Hindlimb muscle (tissue), 1 donor: ENCODE measurements around the gene INSR. TPM values are rescaled to one million over a fixed set of nuclear protein-coding genes. Genes with fewer than 3 reads are reported as not detected.

Source experiments
- DNase-seq: peaks from one replicate; pipeline ENCODE4 v3.0.0-alpha.2; 2013
- polyA plus RNA-seq: library from polyadenylated mRNA; unstranded; fragments of 120-200 nt; gene quantifications from one replicate; pipeline ENCODE4 v1.2.1, GENCODE V29; 2013; ENCODE audit not compliant: insufficient read length

The INSR gene
- polyA plus RNA-seq, 1 donor, result 19.0 TPM

DNA sequence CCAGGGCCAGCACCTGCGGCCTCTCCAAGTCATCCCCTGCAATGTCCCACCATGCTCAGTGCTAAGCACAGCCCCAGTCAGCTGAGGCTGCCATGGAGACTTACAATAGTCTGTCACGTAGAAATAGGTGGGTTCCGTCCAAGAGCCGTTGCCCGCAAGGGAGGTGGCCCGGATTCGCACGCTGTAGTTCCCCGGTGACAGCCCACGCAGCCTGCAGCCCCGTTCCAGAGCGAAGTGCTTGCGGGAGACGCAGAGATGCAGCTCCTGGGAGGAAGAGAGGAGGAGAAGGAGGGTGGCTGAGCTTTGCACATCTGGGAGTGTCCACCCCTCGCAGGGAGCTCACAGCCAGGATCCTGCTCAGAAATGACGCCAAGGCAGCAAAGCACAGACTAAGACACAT lies 162.2 kb downstream of the INSR start:
- DNase-seq, result no peak

DNA sequence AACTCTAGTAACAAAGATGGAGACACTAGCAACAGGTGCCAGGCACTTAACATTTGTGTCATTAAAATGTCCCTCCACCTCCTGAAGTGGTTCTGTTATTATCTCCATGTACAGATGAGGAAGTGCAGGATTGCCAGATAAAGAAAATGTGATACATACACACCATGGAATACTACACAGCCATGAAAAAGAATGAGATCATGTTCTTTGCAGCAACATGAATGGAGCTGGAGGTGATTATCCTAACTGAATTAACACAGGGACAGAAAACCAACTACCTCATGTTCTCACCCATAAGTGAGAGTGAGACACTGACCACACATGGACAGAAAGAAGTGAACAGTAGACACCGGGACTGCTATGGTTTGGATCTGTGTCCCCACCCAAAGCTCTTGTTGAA lies 164.2 kb downstream of the INSR start:
- DNase-seq, result no peak

DNA sequence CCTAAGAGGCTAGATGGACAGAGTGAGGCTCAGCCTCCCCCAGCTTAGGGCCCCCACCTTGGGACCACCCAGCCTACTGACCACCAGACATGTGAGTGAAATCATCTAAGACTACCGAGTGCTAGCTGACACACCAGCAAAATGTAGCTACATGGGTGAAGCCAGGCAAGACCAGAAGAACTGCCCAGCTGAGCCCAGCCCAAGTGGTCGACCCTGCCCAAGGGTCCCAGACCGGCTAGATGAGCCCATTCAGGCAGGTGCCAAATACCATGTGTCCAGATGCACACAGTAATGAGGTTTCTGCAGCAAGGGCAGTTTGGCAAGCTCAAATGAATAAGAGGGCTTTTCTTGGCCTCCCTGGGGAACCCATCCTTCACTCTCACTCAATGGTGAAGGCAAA lies 168.1 kb downstream of the INSR start:
- DNase-seq, result no peak

DNA sequence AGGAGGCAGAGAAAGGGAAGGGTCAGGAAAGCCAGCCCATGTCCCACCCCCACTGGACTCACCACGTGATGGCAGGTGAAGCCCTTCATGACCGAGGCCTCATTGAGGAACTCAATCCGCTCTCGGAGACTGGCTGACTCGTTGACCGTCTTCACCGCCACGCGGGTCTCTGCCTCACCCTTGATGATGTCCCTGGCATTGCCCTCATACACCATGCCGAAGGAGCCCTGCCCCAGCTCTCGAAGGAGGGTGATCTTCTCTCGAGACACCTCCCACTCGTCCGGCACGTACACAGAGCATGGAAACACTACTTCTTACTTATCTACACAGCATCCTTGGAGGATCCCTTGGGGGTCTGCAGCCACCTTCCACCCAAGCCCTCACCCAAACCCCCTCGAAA lies 169.0 kb downstream of the INSR start:
- no peak for DNase-seq

DNA sequence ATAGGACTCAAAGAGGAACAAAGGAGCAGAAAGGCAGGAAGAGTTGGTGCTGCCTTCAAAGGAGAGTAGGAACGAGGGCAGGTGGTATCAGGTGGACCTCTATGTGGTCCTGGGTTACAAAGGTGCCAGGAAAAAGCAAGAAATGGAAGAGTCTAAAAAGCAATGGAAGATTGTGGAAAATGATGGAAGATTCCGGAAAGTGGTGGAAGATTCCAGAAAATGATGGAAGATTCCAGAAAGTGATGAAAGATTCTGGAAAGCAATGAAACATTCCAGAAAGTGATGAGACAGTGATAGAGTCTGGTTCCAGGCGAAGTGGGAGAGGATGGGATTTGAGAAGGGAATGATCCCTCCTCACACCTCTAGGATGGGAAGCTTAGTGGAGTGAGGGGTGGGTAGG lies 169.4 kb downstream of the INSR start:
- DNase-seq, result no peak

DNA sequence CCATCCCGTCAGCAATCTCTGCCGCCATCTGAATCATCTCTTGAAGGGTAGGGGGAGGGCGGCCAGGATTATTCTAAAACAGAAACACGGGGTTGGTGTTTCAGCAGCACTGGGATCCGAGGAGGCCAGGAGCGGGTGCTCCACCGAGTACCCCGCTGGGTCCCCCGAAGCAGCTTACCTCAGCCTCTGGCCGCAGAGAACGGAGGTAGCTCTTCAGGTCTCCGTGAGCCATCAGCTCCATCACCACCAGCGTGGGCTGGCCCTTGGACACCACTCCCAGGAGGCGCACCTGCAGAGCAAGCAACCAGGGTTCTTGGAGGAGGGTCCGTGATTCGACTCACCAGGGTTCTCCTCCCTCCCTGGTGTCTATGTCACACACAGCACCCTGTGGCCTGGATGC lies 171.5 kb downstream of the INSR start:
- no peak for DNase-seq

DNA sequence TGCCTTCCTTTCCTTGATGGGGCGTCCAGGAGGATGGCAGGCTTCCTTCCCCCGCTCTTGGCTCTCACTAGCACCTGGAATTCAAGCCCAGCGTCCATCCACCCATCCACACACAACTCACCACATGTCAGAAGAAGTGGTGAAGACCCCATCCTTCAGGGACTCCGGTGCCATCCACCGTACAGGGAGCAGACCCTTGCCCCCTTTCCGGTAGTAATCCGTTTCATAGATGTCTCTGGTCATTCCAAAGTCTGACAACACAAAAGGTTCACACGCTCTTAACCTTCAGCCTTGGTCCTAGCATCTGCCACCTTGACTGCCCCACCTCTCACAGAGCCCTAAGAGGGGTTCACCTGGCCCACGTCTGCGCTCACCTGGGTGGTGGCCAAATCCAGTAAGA lies 173.7 kb downstream of the INSR start:
- no peak for DNase-seq

DNA sequence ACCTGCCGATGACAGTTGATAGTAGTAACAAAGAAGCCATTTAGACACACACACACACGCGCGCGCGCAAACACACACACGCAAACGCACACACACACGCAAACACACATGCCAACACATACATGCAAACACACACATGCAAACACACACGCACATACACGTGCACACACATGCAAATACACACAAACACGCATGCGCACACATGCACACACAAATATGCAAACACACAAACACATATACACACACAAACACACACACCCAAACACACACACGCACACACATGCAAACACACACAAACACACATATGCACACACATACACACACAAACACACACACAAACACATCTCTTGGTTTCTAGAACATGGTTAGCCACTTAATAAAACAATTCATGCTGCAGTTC lies 174.6 kb downstream of the INSR start:
- DNase-seq, result no peak

DNA sequence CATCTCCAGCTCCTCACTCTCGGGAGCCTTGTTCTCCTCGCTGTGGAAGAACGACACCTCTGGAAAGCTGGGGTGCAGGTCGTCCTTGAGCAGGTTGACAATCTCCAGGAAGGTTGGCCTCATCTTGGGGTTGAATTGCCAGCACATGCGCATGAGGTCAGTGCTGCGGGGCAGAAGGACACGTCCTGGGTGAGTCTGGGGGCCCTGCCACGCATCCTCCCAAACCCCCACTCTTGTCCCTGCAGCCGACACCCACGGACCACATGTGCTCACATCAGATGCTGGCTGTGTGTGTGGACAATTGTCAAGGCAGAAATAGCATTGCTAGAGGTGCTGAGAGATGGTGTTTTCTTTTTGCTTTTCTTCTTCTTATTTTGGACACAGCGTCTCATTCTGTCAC lies 177.0 kb downstream of the INSR start:
- no peak for DNase-seq

DNA sequence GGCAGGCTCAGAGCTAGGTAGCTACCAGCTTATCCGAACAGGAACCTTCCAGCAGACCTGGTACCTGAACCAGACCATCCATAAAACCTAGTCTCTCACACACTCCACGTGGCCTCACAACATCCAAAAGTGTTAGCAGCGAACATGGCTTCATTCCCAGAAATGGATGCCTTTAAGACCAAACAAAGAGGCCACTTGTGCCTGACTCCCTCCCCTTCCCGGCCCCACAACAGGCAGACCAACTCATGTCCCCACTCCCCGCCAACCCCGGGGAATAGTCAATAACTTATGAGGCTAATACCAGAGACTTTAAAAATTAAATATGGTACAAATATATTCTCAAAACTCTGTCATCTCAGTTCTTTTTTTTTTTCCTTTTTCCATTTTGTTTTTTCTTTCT lies 178.5 kb downstream of the INSR start:
- DNase-seq, result no peak

DNA sequence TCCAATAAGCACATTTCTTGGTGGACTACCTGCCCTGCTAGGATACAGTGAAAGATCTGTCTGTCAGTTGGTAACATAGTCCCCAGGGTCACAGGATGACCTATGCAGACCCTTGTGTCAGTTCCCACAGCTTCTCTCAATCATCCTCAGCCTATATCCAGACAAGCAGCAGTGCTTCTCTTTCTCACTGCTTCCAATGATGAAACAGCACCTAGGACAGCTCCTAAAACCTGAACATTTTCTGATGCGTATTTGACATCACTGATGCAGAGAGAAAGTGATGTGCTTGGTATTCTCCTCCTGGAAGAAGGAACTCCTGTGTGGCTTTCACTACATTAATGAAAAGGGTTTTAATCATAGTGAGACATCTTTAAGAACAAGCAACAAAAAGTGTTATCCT lies 181.0 kb downstream of the INSR start:
- DNase-seq, result no peak

DNA sequence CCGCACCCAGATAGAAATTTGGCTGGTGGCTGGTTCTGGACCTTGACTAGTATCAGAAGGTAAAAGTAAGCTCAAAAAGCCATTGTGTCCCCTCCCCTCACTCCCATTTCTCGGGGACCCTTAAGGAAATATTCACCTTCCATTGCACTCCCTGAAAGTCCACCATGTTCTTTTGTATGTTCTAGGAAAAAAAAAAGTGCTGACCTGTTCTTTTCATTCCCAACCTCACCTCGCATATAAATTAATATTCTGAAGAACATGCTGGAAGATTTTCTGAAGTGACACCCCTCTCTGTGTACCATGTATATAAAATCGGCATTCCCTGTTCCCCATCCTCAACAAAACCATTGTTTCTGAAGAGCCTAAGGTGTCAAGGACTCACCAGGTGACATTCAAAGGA lies 181.5 kb downstream of the INSR start:
- DNase-seq, result no peak

DNA sequence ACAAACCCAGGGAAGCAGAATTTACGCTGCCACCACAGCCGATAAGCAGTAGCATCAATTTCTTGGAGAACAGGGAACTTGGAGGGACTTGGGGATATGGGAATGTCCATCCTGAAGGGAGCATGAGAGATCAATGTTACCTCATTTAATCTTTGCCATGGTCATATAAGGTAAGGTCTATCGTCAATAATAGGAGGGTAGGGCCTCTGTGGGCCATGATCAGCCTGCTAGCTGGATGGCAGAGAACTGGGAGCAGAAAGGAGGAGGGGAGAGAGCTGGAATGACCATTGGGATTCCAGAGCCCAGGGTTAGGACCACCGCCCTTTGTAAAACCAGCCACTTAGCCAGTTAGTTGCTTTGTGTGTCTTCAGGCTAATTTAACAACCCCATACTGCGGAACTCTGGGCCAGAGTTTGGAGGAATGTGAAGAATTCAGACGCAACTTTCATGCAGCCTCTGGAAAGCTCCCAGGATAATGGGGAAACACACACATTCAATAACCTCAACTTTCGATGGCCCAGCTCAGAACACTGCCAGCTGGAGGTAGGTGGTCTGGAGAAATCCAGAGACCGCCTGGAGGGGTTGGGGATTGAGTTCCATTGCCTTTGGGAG lies 184.4 kb downstream of the INSR start:
- no peak for DNase-seq

DNA sequence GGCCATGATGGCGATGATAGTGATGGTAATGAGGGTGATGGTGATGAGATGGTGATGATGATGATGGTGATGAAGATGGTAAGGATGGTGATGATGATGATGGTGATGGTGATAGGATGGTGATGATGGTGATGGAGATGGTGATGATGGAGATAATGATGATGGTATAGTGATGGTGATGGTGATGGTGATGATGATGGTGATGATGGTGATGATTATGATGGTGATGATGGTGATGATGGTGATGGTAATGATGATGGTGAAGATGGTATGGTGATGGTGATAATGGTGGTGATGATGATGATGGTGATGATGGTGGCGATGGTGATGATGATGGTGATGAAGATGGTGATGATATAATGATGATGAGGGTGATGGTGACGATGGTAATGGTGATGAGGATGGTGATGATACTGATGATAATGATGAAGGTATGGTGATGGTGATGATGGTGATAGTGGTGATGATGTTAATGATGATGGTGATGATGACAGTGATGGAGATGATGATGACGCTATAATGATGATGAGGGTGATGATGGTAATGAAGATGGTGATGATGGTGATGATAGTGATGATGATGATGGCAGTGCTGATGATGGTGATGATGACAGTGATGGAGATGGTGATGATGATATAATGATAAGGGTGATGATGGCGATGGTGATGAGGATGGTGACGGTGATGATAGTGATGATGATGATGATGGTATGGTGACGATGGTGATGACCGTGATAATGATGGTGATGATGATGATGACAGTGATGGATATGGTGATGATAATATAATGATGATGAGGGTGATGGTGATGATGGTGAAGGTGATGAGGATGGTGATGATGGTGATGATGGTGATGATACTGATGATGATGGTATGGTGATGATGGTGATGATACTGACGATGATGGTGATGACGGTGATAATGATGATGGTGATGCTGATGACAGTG lies 187.2 kb downstream of the INSR start:
- no peak for DNase-seq

DNA sequence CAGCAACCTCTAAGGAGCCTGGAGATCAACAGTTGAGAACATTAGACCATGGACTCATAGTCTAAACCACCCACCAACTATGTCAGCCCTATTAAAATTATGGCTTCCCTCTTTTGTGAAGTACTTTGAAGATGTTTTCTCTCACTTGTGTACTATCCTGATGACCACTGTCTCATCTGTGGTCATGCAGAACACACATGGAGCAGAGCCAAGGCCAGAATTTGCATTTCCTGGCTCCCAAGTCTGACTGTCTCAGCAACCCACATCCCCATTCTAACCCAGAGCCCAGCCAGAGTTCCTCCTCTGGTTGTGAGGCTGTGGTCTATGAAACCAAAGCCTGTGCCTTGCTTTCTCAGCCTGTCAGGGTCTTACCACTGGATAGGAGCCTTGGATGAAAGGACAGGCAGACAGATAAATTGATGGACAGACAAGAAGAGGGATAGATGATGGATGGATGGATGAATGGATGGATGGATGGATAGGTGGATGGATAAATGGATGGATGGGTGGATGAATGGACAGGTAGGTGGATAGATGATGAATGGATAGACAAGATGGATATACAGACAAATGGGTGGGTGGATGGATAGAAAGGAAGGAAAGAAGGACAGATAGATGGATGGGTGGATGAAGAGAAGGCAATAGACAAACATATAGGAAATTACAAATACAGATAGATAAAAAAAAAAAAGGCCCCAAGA lies 189.3 kb downstream of the INSR start:
- no peak for DNase-seq

DNA sequence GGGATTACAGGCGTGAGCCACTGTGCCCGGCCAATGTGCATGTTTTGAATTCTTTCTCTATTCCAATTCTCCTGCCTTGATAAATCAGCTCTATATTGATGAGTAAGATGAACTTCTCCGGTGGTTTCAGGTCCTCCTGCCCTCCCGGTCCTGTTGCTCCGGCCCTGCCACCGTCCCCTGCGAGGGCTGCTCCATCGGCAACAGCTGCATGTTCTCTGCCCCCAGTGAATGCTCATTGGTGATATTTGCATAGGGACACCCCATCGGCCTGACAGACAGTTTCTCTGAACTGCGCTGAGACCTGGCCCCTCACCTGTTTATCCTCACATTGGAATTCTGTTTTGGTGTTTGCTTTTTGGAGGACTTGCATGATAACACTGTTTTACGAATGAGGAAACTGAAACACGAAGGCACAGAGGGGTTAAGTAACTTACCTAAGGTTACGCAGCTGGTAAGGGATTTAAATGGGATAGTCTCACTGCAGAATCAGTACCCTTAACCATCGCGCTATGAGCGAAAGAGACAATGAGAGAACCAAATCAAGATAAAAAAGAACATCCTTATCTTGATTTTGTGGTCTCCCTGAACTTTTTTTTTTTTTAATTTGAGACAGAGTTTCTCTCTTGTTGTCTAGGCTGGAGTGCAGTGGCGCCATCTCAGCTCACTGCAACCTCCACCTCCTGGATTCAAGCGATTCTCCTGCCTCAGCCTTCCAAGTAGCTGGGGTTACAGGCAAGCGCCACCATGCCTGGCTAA lies 192.5 kb downstream of the INSR start:
- no peak for DNase-seq

DNA sequence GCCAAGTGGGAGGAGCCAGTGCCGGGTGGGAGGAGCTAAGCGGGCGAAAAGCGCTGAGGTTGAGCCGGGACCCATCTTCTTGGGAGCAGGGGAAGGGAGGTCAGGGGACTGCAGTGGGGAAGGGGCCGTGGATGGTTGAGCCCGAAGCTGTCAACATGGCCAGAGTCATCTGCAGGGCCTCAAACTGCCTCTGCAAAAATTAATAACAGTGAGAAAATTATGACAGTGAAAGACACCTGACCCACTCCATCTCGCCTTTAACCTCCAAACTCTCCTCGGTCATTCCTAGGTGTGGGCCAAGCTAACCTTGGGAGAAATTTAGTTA lies 194.7 kb downstream of the INSR start:
- no peak for DNase-seq

DNA sequence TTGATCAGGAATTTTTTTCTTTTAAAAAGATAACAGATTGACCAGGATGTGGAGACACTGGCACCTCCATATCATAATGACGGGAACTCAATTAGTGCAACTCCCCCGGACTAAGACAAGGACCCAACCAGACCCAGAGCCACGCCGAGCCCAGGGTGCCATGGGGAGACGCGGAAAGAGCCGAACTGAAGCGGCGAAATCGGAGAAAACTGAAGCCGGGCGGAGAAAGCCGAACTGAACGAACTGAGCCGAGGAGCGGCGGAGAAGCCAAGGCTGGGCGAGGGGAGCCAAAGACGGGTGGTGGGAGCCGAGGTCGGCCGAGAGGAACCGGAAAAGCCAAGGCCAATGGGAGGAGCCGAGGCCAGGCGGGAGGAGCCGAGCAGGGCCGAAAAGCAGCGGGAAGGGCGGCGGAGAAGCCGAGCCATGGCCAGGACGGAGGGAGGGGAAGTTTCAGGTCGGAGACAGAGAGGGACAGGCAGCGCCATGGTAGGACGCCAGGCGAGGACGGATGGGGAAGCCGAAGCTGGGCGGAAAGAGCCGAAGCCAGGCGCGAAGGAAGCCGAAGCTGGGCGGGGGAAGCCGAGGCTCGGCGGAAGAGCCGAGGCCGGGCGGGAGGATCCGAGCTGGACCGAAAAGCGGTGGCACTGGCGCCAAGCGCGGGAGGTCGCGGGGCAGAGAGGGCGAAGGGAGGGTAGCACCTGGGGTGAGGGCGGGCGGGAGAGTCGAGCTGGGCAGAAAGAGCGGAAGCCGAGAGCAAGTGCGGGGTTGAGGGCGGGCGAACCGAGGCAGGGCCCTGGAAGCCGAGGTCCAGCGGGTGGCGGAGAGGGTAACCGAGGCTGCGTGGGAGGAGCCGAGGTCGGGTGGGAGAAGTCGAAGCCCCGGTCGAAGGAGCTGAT lies 195.3 kb downstream of the INSR start:
- DNase-seq, result peak; percentile 97

DNA sequence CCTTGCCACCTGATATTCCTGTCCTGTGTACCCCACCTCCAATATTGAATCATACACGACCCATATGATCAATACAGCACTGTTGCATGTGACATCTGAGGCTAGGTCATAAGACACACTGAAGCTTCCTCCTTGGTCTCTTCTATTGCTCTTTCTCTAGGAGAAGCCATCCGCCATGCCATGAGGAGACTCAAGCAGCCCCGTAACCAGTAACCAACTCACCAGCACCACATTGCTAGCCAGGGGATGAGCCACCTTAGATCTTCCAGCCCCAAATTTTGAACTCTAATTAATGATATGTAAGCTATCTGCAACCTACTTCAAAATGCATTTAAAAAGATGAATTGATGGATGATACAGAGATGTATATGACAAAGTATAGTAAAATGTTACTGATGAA lies 196.1 kb downstream of the INSR start:
- no peak for DNase-seq

DNA sequence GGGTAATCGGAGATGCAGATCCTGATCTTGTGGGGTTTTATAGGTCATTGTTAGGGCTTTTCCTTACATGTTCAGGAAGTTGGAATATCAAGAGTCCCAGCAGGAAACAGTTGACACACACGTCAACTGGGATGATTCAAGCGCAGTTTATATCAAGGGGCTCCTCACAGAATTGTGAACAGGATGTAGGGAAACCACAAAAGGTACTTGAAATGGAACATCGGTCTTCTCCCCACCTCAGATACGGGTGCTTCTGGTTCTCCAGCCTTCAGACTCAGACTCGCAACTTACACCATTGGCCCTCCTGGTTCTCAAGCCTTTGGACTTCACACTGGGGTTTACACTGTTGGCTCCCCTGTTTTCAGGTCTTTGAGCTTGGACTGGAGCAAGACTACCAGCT lies 205.2 kb downstream of the INSR start:
- DNase-seq, result no peak

DNA sequence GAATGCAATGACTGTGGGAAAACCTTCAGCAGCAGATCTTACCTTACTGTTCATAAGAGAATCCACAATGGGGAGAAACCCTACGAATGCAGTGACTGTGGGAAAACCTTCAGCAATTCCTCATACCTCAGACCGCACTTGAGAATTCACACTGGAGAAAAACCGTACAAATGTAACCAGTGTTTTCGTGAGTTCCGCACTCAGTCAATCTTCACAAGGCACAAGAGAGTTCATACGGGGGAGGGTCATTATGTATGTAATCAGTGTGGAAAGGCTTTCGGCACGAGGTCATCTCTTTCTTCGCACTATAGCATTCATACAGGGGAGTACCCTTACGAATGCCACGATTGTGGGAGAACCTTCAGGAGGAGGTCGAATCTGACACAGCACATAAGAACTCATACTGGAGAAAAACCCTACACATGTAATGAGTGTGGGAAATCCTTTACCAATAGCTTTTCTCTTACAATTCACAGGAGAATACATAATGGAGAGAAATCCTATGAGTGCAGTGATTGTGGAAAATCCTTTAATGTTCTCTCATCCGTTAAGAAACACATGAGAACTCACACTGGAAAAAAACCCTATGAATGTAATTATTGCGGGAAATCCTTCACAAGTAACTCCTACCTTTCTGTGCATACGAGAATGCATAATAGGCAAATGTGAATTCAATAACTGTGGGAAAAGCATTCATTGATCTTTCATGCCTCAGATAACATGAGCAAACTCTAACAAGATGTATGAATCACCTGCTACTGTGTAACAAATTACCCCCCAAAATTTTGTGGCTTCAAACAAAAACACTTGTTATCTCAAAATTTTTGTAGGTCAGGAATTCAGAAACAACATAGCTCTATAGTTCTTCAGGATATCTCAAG lies 210.9 kb downstream of the INSR start:
- no peak for DNase-seq
